PC-3 (cell line): Measurements from ENCODE around the gene KIF6.

Experiments
- EZH2phosphoT487 ChIP-seq: fragments of 300-600 bp; sonication (generic); IDR thresholded peaks from 2 replicates; pipeline ENCODE4 v1.6.1; 2018; ENCODE audit warnings: mild to moderate bottlenecking, antibody characterized with exemption, low read length, borderline replicate concordance
- TF ChIP-seq, protein P1 (sequence below): fragments of 300-600 bp; sonication (generic); conservative IDR thresholded peaks from 2 replicates; pipeline ENCODE4 v1.5.1; 2017; ENCODE audit warnings: antibody characterized with exemption, low read depth, mild to moderate bottlenecking, low read length

DNA sequence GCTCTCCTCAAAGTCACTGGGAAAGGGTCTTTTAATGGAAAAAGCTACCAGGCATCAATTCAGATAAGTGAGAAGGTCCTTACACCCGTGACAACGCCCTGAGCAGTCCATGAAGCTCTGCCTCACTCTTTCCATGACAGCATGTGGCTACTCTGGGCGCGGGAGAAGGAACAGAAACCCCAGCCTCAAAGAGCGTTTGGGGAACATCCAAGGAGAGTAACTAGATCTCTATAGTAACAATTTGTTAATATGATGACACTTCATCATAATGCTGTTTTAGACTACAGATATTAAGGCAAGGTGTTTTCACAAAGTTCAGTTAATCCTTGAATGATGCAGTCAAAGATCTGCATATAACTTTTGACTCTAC is 55.2 kb downstream of the KIF6 start:
- TF ChIP-seq, protein P1, sequence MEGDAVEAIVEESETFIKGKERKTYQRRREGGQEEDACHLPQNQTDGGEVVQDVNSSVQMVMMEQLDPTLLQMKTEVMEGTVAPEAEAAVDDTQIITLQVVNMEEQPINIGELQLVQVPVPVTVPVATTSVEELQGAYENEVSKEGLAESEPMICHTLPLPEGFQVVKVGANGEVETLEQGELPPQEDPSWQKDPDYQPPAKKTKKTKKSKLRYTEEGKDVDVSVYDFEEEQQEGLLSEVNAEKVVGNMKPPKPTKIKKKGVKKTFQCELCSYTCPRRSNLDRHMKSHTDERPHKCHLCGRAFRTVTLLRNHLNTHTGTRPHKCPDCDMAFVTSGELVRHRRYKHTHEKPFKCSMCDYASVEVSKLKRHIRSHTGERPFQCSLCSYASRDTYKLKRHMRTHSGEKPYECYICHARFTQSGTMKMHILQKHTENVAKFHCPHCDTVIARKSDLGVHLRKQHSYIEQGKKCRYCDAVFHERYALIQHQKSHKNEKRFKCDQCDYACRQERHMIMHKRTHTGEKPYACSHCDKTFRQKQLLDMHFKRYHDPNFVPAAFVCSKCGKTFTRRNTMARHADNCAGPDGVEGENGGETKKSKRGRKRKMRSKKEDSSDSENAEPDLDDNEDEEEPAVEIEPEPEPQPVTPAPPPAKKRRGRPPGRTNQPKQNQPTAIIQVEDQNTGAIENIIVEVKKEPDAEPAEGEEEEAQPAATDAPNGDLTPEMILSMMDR: no peak
- TF ChIP-seq EZH2phosphoT487: no peak
